ENCODE data around the gene HS2ST1.

GRCh38 chr1:86914601-86914997 is at the start of gene HS2ST1:
- TF ChIP-seq CTCF (IDR thresholded peaks at IDR 0.05; ENCODE audit: low read depth, low read length, missing input control): no peak
- no peak for TF ChIP-seq ZBTB33 (IDR thresholded peaks at IDR 0.05)
- no peak for TF ChIP-seq RAD21 (IDR thresholded peaks at IDR 0.05)
- TF ChIP-seq EGR1 (IDR thresholded peaks at IDR 0.05; ENCODE audit: low read depth in 2 of 2): no peak
- TF ChIP-seq REST (IDR thresholded peaks at IDR 0.05): no peak
- TF ChIP-seq GABPA (IDR thresholded peaks at IDR 0.05 in 1 of 2, conservative IDR thresholded peaks at IDR 0.05 in 1 of 2): no peak
- TF ChIP-seq ATF3 (IDR thresholded peaks at IDR 0.05): no peak
- TF ChIP-seq JUND (IDR thresholded peaks at IDR 0.05): no peak
- TF ChIP-seq MAX (IDR thresholded peaks at IDR 0.05): no peak
- TF ChIP-seq SP1 (IDR thresholded peaks at IDR 0.05): no peak
- TF ChIP-seq FOXA2 (IDR thresholded peaks at IDR 0.05): no peak

Measured in liver (tissue), 3 donors.